IMR-90 (cell line): Measurements from ENCODE around the gene PDZD11. TPM values are rescaled to one million over a fixed set of nuclear protein-coding genes. Genes with fewer than 3 reads are reported as not detected.

Experiments used
- ATAC-seq: fragments of 200-7000 bp; cut with Tn5 transposase; 2 replicates; pipeline ENCODE4 v1.9.1; 2020; ENCODE audit warnings: low read depth, mild to moderate bottlenecking, moderate library complexity
- BruUV-seq: library from RNA; stranded (reverse); fragments of 400-500 nt; replicated peaks from 2 replicates; lab custom pipeline; 2021; lab: Mats Ljungman, UMichigan
- CTCF ChIA-PET: fragments of 300-600 bp; formaldehyde crosslinking; extraction: SDS; loops from one replicate; lab custom pipeline; 2021; ENCODE audit warnings: antibody characterized with exemption; lab: Yijun Ruan, JAX
- POLR2A ChIA-PET: fragments of 300-600 bp; sonication (Branson Sonifier 250); formaldehyde crosslinking; loops from one replicate; lab custom pipeline; 2022; ENCODE audit warnings: antibody characterized with exemption; ENCODE audit not compliant: unreplicated experiment; lab: Charles Lee
- DNase-seq: peaks from one replicate; pipeline ENCODE4 v3.0.0; 2013
- H2AFZ ChIP-seq: replicated peaks from 2 replicates; pipeline ENCODE3; 2013; ENCODE audit warnings: low read length, mild to moderate bottlenecking; ENCODE audit not compliant: poor library complexity
- H2AK5ac ChIP-seq: 2 replicates; pipeline ENCODE4 v1.6.1; 2013; ENCODE audit warnings: low read depth, low read length, inconsistent platforms
- H2AK9ac ChIP-seq: replicated peaks from 2 replicates; pipeline ENCODE3; 2013; ENCODE audit warnings: mild to moderate bottlenecking, low read depth, low read length, moderate library complexity; ENCODE audit not compliant: poor library complexity
- H2BK120ac ChIP-seq: 2 replicates; pipeline ENCODE4 v1.6.1; 2013; ENCODE audit warnings: low read depth, low read length, inconsistent platforms
- H2BK15ac ChIP-seq: 3 replicates; pipeline ENCODE4 v1.6.1; 2013; ENCODE audit warnings: low read depth, low read length, inconsistent platforms
- H2BK20ac ChIP-seq: 2 replicates; pipeline ENCODE4 v1.6.1; 2013; ENCODE audit warnings: low read depth, mild to moderate bottlenecking, inconsistent platforms, low read length, moderate library complexity
- H2BK5ac ChIP-seq: 2 replicates; pipeline ENCODE4 v1.6.1; 2013; ENCODE audit warnings: mild to moderate bottlenecking, low read depth, low read length, inconsistent platforms; ENCODE audit not compliant: poor library complexity, severe bottlenecking
- H3K14ac ChIP-seq: replicated peaks from 2 replicates; pipeline ENCODE4 v1.6.1; 2013; ENCODE audit warnings: low read depth, low read length, inconsistent platforms
- H3K18ac ChIP-seq: 2 replicates; pipeline ENCODE4 v1.6.1; 2013; ENCODE audit warnings: low read depth, low read length, control low read depth
- H3K23ac ChIP-seq: 2 replicates; pipeline ENCODE4 v1.6.1; 2013; ENCODE audit warnings: low read depth, low read length, inconsistent platforms
- H3K27ac ChIP-seq: 2 replicates; pipeline ENCODE4 v1.5.1; 2013; ENCODE audit warnings: mild to moderate bottlenecking, control low read depth, low read length; ENCODE audit not compliant: insufficient read depth
- H3K27me3 ChIP-seq: 2 replicates; pipeline ENCODE4 v1.6.1; 2013; ENCODE audit warnings: low read length; ENCODE audit not compliant: control insufficient read depth, insufficient read depth
- H3K36me3 ChIP-seq: 2 replicates; pipeline ENCODE4 v1.6.1; 2013; ENCODE audit warnings: low read length, mixed read lengths; ENCODE audit not compliant: control insufficient read depth, insufficient read depth
- H3K4ac ChIP-seq: 2 replicates; pipeline ENCODE4 v1.6.1; 2013; ENCODE audit warnings: low read depth, low read length, inconsistent platforms
- H3K4me1 ChIP-seq: 2 replicates; pipeline ENCODE4 v1.6.1; 2013; ENCODE audit warnings: low read length, mixed read lengths; ENCODE audit not compliant: control insufficient read depth, insufficient read depth
- H3K4me2 ChIP-seq: 2 replicates; pipeline ENCODE4 v1.6.1; 2013; ENCODE audit warnings: low read depth, mild to moderate bottlenecking, control low read depth, low read length, moderate library complexity
- H3K4me3 ChIP-seq: 2 replicates; pipeline ENCODE4 v1.5.1; 2013; ENCODE audit warnings: low read depth, mild to moderate bottlenecking, control low read depth, low read length, moderate library complexity; ENCODE audit not compliant: insufficient read depth
- H3K56ac ChIP-seq: 2 replicates; pipeline ENCODE4 v1.6.1; 2013; ENCODE audit warnings: low read length, inconsistent platforms; ENCODE audit not compliant: insufficient read depth; ENCODE audit errors: extremely low read depth
- H3K79me1 ChIP-seq, 2 experiments: 2 replicates each; pipeline ENCODE4 v1.6.1; 2013; ENCODE audit warnings: low read length in 2 of 2, inconsistent platforms in 1 of 2, low read depth in 1 of 2
- H3K9ac ChIP-seq: 2 replicates; pipeline ENCODE4 v1.6.1; 2013; ENCODE audit warnings: low read depth, low read length, control low read depth
- H3K9me1 ChIP-seq: 2 replicates; pipeline ENCODE4 v1.6.1; 2013; ENCODE audit warnings: low read length, inconsistent platforms; ENCODE audit not compliant: insufficient read depth
- H3K9me3 ChIP-seq: 2 replicates; pipeline ENCODE4 v1.6.1; 2013; ENCODE audit warnings: low read length; ENCODE audit not compliant: control insufficient read depth, insufficient read depth
- H4K20me1 ChIP-seq: 2 replicates; pipeline ENCODE4 v1.6.1; 2013; ENCODE audit warnings: low read length, inconsistent platforms; ENCODE audit not compliant: insufficient read depth
- H4K5ac ChIP-seq: 2 replicates; pipeline ENCODE4 v1.6.1; 2013; ENCODE audit warnings: mild to moderate bottlenecking, low read depth, low read length, control low read depth
- H4K8ac ChIP-seq, 2 experiments: 2 replicates each; pipeline ENCODE4 v1.6.1; 2013; ENCODE audit warnings: low read depth in 2 of 2, low read length in 2 of 2, control low read depth in 1 of 2, inconsistent platforms in 1 of 2
- H4K91ac ChIP-seq: 2 replicates; pipeline ENCODE4 v1.6.1; 2013; ENCODE audit warnings: low read depth, low read length, inconsistent platforms; ENCODE audit not compliant: insufficient read depth
- CEBPB ChIP-seq: IDR thresholded peaks from 2 replicates; pipeline ENCODE4 v1.6.1; 2012; ENCODE audit warnings: low read depth, low read length, improper control_type of control experiment
- WGBS, 2 experiments: methylation state at CpG; one replicate each; pipeline versions ENCODE4 v1.1.5 to v1.1.7; 2013; ENCODE audit warnings: missing lambda C conversion rate in 2 of 2; ENCODE audit not compliant: insufficient read length in 1 of 2; ENCODE audit errors: extremely low coverage in 2 of 2; 5-methylcytosine and 5-hydroxymethylcytosine counted together
- dilution Hi-C: fragments of 300-500 bp; cut with HindIII; formaldehyde crosslinking; loops from one replicate; pipeline ENCODE4 v1.14.3; 2018; ENCODE audit warnings: low sequenced_read_pairs; ENCODE audit not compliant: unreplicated experiment
- in situ Hi-C: fragments of 300-500 bp; cut with MboI; formaldehyde crosslinking; loops from 3 replicates; pipeline ENCODE4 v1.14.3; 2019; ENCODE audit warnings: low sequenced_read_pairs, inconsistent platforms, mixed read lengths
- intact Hi-C: fragments of 100-400 bp; cut with micrococcal nuclease; formaldehyde crosslinking; loops from 2 replicates; pipeline ENCODE4 v1.10.0; 2022
- polyA plus RNA-seq, 3 experiments: library from polyadenylated mRNA; depleted of rRNA; stranded (reverse); fragments of >200 nt; gene quantifications; 2 replicates each; pipeline ENCODE4 v1.2.3, GENCODE V29; 2012; ENCODE audit warnings: low replicate concordance in 1 of 3
- total RNA-seq: library from RNA; depleted of rRNA; stranded (reverse); fragments of >200 nt; gene quantifications from 2 replicates; pipeline ENCODE4 v1.2.3, GENCODE V29; 2012

Gene PDZD11
- total and polyA plus RNA-seq, 2 of the 4 experiments (the other 2 are of a cell fraction): 84.1 to 100 TPM

DNA sequence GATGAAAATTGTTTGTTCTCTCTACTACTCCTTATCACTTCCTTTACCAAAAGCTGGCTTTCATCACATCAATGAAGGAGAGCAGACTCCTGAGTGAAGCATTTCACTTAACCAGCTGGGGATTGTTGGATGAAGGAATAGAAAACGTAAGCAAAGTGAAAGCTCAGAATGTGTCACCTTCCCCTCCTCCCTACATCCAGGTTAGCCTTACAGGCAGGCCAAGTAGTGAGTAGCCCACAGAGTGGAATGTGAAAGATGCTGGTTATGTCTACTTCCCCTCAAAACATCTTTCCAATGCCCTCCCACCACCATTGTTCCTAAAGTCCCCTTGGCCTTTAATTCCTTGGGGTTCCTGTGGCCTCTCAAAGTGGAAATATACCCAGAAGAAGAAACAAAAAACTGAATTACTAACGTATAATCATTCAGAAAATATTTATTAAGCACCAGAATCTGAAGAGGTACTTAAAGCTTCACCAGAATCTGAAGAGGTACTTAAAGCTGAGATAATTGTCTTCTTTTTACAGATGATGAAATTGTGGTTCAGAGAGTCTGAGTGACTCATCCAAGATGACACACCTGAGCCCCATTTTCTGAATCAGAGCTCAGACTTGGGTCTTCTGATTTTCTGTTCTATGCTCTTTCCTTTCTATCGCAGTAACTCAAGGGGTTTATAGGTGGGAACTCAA, 36.2 kb downstream of the PDZD11 start:
- H3K27ac ChIP-seq: no peak overlapping the region
- H3K9me3 ChIP-seq: no peaks in the 10 kb centered on the region
- no peak overlapping the region for H2AFZ ChIP-seq
- no peaks in the 10 kb centered on the region for H4K20me1 ChIP-seq
- no TSS peak for BruUV-seq
- H4K91ac ChIP-seq: no peak overlapping the region
- no peak overlapping the region for H3K23ac ChIP-seq
- H3K9me1 ChIP-seq: no peaks in the 10 kb centered on the region
- H3K4ac ChIP-seq: no peak overlapping the region
- H2BK5ac ChIP-seq: no peak overlapping the region
- peaks cover 8% of the 10 kb centered on the region for H3K27me3 ChIP-seq
- no peaks in the 10 kb centered on the region; the same call in 1 of the 2 replicates for H3K4me1 ChIP-seq
- no peak overlapping the region for H3K14ac ChIP-seq
- ATAC-seq (no peak), DNase-seq (peak; percentile 18)
- no CpG with 5 or more reads among the region's 3 CpGs for WGBS, 2 experiments
- H3K18ac ChIP-seq: no peak overlapping the region
- no peak overlapping the region for H3K4me2 ChIP-seq
- H2AK5ac ChIP-seq: no peak overlapping the region
- no peak for TF ChIP-seq CEBPB
- H4K8ac ChIP-seq: no peak overlapping the region
- H3K4me3 ChIP-seq: no peak overlapping the region
- POLR2A ChIA-PET: no interaction called here
- H3K9ac ChIP-seq: no peak overlapping the region
- no peak overlapping the region for H3K56ac ChIP-seq
- H2BK120ac ChIP-seq: no peak overlapping the region
- H2BK15ac ChIP-seq: no peak overlapping the region
- intact Hi-C loops (no loop called here), dilution Hi-C loops (no loop called here), in situ Hi-C loops (no loop called here)
- H3K36me3 ChIP-seq: no peaks in the 10 kb centered on the region
- no peaks in the 10 kb centered on the region for H3K79me1 ChIP-seq
- no peak overlapping the region for H2BK20ac ChIP-seq
- H2AK9ac ChIP-seq: no peak overlapping the region
- CTCF ChIA-PET: no interaction called here
- no peak overlapping the region for H4K5ac ChIP-seq
